Psoas muscle (tissue), 8 donors: Measurements from ENCODE around the gene LRP5. TPM values are rescaled to one million over a fixed set of nuclear protein-coding genes. Genes with fewer than 3 reads are reported as not detected.

Source experiments
- ATAC-seq, 4 donors: fragments of 200-7000 bp; cut with Tn5 transposase; one replicate each; pipeline ENCODE4 v1.9.1; 2020; ENCODE audit warnings: moderate library complexity in 3 of 4, mild to moderate bottlenecking in 2 of 4
- DNase-seq, 2 donors: peaks; one replicate each; pipeline ENCODE4 v3.0.0-alpha.2; 2020
- H3K27ac ChIP-seq: fragments of 200-600 bp; one replicate; pipeline ENCODE4 v1.8.0; 2022
- H3K27me3 ChIP-seq, 3 donors: fragments of 200-600 bp in 1 of 3; one replicate each; pipeline versions ENCODE4 v1.6.1 to v1.8.0; 2013 to 2022; ENCODE audit warnings: low read length in 2 of 3, mild to moderate bottlenecking in 2 of 3, moderate library complexity in 1 of 3; ENCODE audit not compliant: insufficient read depth in 3 of 3
- H3K36me3 ChIP-seq, 2 donors: fragments of 200-600 bp in 1 of 2; one replicate each; pipeline versions ENCODE4 v1.6.1 to v1.8.0; 2013 to 2022; ENCODE audit warnings: low read depth in 1 of 2, mild to moderate bottlenecking in 1 of 2, moderate library complexity in 1 of 2; ENCODE audit not compliant: insufficient read depth in 1 of 2
- H3K4me1 ChIP-seq: fragments of 200-600 bp; one replicate; pipeline ENCODE4 v1.8.0; 2022
- H3K4me3 ChIP-seq: fragments of 200-600 bp; one replicate; pipeline ENCODE4 v1.8.0; 2022; ENCODE audit warnings: mild to moderate bottlenecking
- H3K9me3 ChIP-seq: fragments of 200-600 bp; one replicate; pipeline ENCODE4 v1.8.0; 2022
- CTCF ChIP-seq: fragments of 200-600 bp; IDR thresholded peaks from one replicate; pipeline ENCODE4 v1.8.0; 2022; ENCODE audit warnings: antibody characterized with exemption
- WGBS, 3 donors: extraction: QIAGEN DNeasy Blood & Tissue Kit; methylation state at CpG; one replicate each; pipeline versions ENCODE4 v1.1.6 to v1.1.7; 2013; 5-methylcytosine and 5-hydroxymethylcytosine counted together
- intact Hi-C, 2 donors: fragments of 100-400 bp; cut with DNase I; formaldehyde crosslinking; loops; one replicate each; pipeline versions ENCODE4 v1.11.0 to v1.14.2; 2022
- long read RNA-seq, 2 donors: library from polyadenylated mRNA; unstranded; transcript quantifications; one replicate each; pipeline ENCODE4 v2.0.0, GENCODE V29; 2021
- polyA plus RNA-seq, 3 donors: library from polyadenylated mRNA; stranded (reverse); fragments of 200-250 nt; gene quantifications; one replicate each; pipeline ENCODE4 v1.2.3, GENCODE V29; 2013
- total RNA-seq, 4 donors: library from RNA; stranded (reverse); fragmentation: NEBNext Ultra II Directional in 2 of 4; extraction: Animal tissue kit (Norgen Biotek cat#: 25700) in 2 of 4; gene quantifications; one replicate each; pipeline versions ENCODE4 v1.2.1 to v1.2.4, GENCODE V29; 2021 to 2023
- donor health status: healthy with polysubstance abuse.
- donor health status: DM: no; HTN: no; CAD: no; lungs with moderate emphysema.
- donor health status: Bipolar disorder and iron deficiency.
- donor health status: healthy.
- donor health status: DM: yes; HTN: yes; CAD: no.
- donor health status: DM: no; HTN: no; CAD: no.
- donor health status: DM: no; HTN: no; CAD: no.
- donor health status: DM: yes; HTN: yes; CAD: no.

LRP5 gene
- total RNA-seq (10 to 100 TPM; 16.7 to 19.2 (median 17.9) TPM), polyA plus RNA-seq (1 to 10 TPM; 5.3 to 8.0 (median 6.5) TPM)
- long read RNA-seq, donor 1, full-length matches to known transcripts = 2 of 12 reads
- long read RNA-seq, donor 1, partial matches to known transcripts = 9 of 12 reads
- long read RNA-seq, donor 1, other reads (novel, unspliced or antisense) = 1 of 12 reads
- long read RNA-seq, donor 2, full-length matches to known transcripts = 2 of 16 reads
- long read RNA-seq, donor 2, partial matches to known transcripts = 8 of 16 reads
- long read RNA-seq, donor 2, other reads (novel, unspliced or antisense) = 6 of 16 reads

- ATAC-seq (peak in 2 of 4 donors; percentile 14 to 26), DNase-seq (no peak)
- WGBS, 3 donors = 5 to 10% (median 10%) methylated on average over 34 to 82 of the region's 85 CpGs
Measured at GRCh38 chr11:68312117-68312779, at the start of gene LRP5. LRP5 (plus strand) TSS chr11:68312591; CDS start chr11:68312715, 124 bp downstream.

DNA sequence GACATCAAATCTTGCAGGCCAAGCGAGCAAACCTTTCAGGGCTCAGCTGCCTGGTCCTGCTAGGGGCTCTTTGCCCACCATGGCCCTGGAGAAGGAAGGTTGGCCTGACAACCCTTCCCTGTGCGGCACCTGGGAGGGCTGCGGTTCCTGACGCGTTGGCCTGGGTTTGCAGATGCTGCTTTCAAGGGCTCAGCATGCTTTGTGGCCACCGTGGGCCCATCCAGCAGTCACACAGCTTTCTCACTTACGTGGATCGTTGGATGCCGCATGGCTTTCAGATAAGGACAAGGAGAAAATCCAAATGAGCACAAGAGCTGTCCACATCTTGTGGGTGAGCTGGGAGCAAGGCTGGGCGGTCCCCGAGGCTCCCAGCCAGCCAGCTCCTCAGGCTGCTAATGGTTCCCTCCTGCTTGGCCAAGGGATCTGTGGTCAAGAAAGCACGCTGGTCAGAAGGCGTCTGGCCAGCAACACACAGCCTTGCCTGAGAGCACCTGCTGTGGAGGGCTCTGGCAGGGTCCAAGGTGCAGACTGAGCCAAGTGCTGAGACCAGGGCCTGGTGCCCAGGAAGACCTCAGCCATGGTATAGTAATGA lies 48.9 kb upstream of the LRP5 start:
- Histone ChIP-seq H3K4me1 (no peaks in the 10 kb centered on the region), H3K9me3 (no peaks in the 10 kb centered on the region), H3K27ac (no peak overlapping the region), H3K4me3 (no peak overlapping the region), H3K27me3 (no peaks in the 10 kb centered on the region), H3K36me3 (peaks cover 8 to 77% of the 10 kb centered on the region in 2 donors)
- DNase-seq = no peak
- peak in 2 of 4 donors; percentile 45 to 80 for ATAC-seq
- intact Hi-C loops = no loop called here
- TF ChIP-seq CTCF = no peak
- WGBS, 3 donors = 71 to 84% (median 73%) methylated on average over 13 of the region's 13 CpGs

More at GRCh38 chr11:68312117-68312779, at the start of gene LRP5:
- TF ChIP-seq CTCF = no peak
- H3K9me3 ChIP-seq = no peaks in the 10 kb centered on the region
- H3K36me3 ChIP-seq = no peaks in the 10 kb centered on the region
- H3K27me3 ChIP-seq = no peaks in the 10 kb centered on the region
- intact Hi-C loops = loop anchor here in 1 of 2 donors (5.0 kb wide), 1 partner anchor 60 kb away; no protein-coding TSS in a partner anchor
- H3K27ac ChIP-seq = peak within 1 kb of the TSS; percentile 83
- peaks cover 42% of the 10 kb centered on the region for H3K4me1 ChIP-seq
- H3K4me3 ChIP-seq = peak within 1 kb of the TSS; percentile 79

GRCh38 chr11:68264244-68264643 lies 48.1 kb upstream of the LRP5 start:
- WGBS, 3 donors = 93 to 100% (median 100%) methylated on average over 1 of the region's 1 CpG
- intact Hi-C loops = no loop called here

More at GRCh38 chr11:68264244-68264643, 48.1 kb upstream of the LRP5 start:
- DNase-seq (no peak), ATAC-seq (no peak)
- no peaks in the 10 kb centered on the region for H3K9me3 ChIP-seq
- no peaks in the 10 kb centered on the region for H3K27me3 ChIP-seq
- H3K4me1 ChIP-seq = peaks cover 4% of the 10 kb centered on the region
- no peak overlapping the region for H3K4me3 ChIP-seq
- no peak overlapping the region for H3K27ac ChIP-seq
- peaks cover 8 to 77% of the 10 kb centered on the region in 2 donors for H3K36me3 ChIP-seq
- TF ChIP-seq CTCF = no peak
